Thyroid gland (tissue), 4 donors: ENCODE data around the gene TMEM132C.

Experiments used
- POLR2A ChIP-seq, 2 donors: fragments of 450-650 bp; IDR thresholded peaks; one replicate each; pipeline ENCODE4 v1.6.1; 2017; ENCODE audit warnings: antibody characterized with exemption in 2 of 2, mild to moderate bottlenecking in 2 of 2, moderate library complexity in 1 of 2
- TF ChIP-seq, protein P1 (sequence below), 6 experiments: fragments of 200-600 bp in 3 of 6; fragments of 450-650 bp in 3 of 6; sonication (generic) in 3 of 6; IDR thresholded peaks; one replicate each; pipeline ENCODE4 v1.5.1; 2016 to 2019; ENCODE audit warnings: antibody characterized with exemption in 6 of 6, mild to moderate bottlenecking in 2 of 6, inconsistent platforms in 1 of 6, moderate library complexity in 1 of 6

DNA sequence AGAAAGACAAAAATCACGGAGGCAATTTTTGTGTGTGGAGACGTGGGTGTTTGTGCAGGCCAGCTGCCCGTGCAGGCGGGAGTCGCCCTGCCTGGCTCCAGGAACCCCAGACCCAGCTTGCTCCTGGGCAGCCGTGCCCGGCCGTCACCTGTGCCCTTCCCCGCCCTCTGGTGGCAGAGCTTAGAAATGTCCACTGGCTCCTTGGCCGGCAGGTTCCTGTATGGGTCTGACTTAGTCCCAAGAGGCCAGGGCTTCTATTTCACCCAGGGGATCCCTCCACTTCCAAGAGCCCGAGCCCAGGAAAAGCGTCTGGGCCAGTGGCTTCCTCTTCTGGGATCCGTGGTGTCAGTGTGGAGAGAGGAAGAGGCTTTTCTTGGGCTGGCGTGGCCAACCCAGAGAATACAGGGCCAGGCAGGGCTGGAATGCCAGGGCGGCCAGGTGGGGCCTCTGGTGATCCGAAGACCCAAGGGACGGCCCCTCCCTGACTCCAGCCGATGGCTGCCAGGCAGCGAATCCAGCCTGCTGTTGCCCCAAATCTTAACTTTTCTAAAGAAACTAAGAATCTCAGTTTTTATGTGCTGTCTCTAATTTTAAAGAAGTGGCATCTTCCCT lies 120.9 kb downstream of the TMEM132C start:
- TF ChIP-seq, protein P1, sequence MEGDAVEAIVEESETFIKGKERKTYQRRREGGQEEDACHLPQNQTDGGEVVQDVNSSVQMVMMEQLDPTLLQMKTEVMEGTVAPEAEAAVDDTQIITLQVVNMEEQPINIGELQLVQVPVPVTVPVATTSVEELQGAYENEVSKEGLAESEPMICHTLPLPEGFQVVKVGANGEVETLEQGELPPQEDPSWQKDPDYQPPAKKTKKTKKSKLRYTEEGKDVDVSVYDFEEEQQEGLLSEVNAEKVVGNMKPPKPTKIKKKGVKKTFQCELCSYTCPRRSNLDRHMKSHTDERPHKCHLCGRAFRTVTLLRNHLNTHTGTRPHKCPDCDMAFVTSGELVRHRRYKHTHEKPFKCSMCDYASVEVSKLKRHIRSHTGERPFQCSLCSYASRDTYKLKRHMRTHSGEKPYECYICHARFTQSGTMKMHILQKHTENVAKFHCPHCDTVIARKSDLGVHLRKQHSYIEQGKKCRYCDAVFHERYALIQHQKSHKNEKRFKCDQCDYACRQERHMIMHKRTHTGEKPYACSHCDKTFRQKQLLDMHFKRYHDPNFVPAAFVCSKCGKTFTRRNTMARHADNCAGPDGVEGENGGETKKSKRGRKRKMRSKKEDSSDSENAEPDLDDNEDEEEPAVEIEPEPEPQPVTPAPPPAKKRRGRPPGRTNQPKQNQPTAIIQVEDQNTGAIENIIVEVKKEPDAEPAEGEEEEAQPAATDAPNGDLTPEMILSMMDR (IDR thresholded peaks at IDR 0.05): peak in 1 of 6 experiments; percentile 39
- TF ChIP-seq POLR2A (IDR thresholded peaks at IDR 0.05): no peak
